NCI-H345 treated with DMSO at 0.1 percent for 48 hours (cell line): ENCODE measurements around the gene CKS1B.
A peak's percentile ranks its signal among the peaks of the same experiment; 100 is the strongest.

Experiments used
- DNase-seq: peaks from one replicate; lab custom pipeline; 2025; ENCODE audit not compliant: unreplicated experiment; lab: John Stamatoyannopoulos, UW

Gene CKS1B

GRCh38 chr1:155000411-155000725, 25.9 kb downstream of the CKS1B start:
- no peak for DNase-seq

DNA sequence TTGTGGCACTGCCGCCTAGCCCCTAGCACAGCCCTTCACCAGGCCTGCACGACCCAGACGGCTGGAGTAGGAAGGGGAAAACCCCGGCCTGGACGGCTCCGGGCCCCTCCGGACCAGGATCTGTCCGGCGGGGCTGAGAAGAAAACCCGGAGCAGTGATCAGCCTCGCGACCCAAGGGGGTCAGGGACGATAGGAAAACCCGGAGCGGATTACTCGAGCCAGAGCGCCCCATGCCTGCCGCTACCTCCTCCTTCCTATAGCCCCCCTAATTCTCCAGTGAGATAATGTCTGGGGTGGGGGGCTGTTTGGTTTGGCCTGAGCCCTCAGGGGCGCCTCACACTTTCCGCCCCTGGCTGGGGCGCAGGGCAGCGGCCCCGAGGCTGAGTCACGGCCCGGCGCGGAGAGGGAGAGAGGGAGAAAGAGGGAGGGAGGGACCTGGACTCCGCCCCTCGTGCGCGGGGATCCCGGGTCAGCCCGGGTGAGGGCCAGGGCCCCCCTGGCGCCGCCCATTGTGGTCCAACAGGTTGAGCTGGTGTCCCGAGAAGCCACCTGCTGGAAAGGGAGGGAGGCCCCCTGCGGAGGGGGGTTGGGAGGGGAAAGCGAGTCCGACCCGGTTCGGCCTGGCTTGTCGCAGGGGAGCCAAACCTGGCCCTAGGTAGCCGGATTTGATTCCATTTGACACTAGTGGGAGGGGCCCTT, 26.4 kb downstream of the CKS1B start:
- peak; percentile 95 for DNase-seq

DNA sequence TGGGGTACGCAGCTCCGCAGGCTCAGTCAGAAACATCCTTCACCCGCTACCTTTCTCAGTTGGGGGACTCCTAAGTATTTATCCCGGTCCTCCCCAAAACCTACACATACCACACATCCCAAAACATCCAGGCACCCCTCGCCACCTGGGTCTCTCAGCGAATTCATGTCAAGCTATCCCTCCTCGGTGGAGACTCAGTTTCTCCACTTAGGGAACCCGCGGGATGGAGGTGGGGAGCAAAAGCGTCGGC, 26.9 kb downstream of the CKS1B start:
- peak; percentile 93 for DNase-seq

GRCh38 chr1:155001675-155002463, 27.4 kb downstream of the CKS1B start:
- DNase-seq: peak; percentile 100

DNA sequence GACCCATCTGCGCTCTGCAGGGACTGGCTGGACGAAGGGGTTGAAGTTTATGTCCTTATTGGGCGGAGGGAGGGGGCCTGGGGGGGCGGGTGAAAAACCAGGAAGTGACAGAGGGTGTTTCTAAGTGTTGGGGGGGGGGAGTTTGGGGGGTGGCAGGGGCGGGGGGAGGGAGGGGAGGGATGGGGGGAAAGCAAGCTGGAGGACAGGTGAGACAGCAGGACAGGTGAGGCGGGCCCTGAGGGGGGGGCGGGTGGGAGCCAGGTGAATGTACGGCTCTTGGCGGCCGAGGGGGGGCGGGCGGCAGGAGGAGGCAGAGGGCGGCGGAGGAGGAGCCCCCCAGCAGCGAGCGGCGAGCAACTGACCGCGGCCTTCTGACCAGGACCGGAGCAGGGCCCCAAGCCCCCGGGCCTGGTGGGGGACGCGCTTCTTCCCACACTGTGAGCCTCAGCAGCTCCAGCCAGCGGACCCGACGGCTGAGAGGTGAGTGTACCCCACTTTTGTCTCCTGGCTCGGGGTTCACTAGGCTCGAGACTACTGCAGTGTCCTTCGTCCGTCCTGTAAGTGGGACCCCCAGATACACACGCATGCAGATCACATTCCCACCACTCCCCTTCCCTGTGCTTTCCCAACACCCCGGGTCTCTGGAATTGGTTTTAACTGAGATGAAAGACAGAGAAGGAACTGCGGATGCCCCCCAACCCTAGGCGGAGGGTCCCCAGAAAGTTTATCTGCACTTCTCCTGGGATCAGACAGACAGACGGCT, 28.2 kb downstream of the CKS1B start, which contains the start of gene ZBTB7B:
Gene ZBTB7B, plus strand, starts transcription at position 339 of the 763 bp plus-strand sequence. CDS start 11,859 bp downstream, outside the sequence.
- DNase-seq: no peak

DNA sequence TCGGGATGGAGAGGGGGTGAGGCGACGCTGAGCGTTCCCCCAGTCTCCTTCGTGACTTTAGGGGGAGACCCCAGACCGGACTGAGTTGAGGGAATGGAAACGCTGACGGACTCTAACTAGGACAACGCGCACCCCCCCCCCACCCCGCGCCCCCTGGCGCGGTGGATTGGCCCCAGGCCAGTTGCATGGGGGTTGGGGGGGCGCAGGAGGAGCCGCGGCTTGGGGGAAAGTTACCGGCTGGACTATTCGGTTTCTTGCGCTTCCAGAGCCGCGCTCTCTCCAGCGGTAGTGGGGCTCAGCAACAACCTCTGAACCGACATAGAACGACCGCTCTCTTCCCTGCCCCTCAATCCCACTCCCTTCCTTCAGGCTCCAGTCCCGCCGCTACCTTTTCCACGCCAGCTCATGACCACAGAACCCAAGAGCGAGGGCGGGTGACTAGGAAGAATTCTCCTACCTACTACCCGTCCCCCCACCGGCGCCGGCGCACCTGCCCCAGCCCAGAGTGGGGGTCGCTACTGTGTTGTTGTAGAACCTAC, 28.8 kb downstream of the CKS1B start:
- no peak for DNase-seq

- no peak for DNase-seq
Observed at GRCh38 chr1:155003766-155004351, 29.4 kb downstream of the CKS1B start.

GRCh38 chr1:155004352-155005075, 30.0 kb downstream of the CKS1B start:
- DNase-seq: no peak

- no peak for DNase-seq
Observed at GRCh38 chr1:155005076-155006011, 30.9 kb downstream of the CKS1B start.

GRCh38 chr1:155006601-155007101, 32.2 kb downstream of the CKS1B start:
- DNase-seq: no peak

DNA sequence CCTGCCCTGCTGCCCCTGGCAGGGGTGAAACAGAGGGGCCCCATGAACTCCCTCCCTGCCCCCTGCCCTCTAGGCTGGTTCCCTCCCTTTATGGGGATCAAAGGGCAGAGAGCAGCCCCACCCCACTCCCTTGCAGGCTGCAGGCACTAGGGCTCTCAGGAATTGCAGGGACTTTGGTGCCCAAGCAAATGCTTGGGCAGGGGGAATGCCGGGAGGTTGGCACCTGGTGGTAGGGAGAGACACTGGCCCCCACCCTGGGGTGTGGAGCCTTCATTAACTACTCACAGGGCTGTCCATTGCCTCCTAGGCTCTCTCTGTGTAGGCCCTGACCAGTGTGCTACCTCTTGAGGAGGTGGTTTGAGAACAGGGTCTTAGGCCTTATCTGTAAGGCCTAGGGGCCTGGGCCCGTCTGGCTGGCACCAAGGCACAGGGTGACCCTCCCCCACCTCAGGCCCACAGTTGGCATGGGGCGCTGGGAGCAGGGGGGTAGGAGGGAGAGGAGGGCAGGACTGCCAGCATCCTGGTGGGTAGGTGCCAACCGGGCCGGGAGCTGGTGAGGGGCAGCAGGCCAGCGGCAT, 32.9 kb downstream of the CKS1B start:
- DNase-seq: no peak

GRCh38 chr1:155008015-155008941, 33.8 kb downstream of the CKS1B start:
- DNase-seq: no peak

- no peak for DNase-seq
Observed at GRCh38 chr1:155009221-155009711, 34.8 kb downstream of the CKS1B start.

DNA sequence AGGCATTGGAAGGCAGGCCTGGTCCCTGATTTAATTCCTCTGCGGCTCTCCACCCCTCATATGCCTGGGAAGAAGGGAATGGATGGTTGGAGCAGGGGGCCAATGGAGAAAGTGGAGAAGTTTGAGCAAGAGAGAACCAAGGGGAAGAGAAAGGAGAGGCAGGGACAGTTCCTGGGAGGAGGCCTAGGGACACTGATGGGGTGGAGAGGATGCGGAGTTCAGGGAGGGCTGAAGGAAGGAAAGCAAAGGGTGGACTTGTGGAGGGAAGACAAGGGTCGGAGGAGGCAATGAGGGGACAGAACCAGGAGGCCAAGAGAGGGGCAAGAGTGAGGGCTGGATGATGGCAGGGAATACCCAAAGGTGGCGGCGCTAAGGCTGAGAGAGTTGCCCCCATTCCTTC, 35.3 kb downstream of the CKS1B start:
- DNase-seq: no peak

DNA sequence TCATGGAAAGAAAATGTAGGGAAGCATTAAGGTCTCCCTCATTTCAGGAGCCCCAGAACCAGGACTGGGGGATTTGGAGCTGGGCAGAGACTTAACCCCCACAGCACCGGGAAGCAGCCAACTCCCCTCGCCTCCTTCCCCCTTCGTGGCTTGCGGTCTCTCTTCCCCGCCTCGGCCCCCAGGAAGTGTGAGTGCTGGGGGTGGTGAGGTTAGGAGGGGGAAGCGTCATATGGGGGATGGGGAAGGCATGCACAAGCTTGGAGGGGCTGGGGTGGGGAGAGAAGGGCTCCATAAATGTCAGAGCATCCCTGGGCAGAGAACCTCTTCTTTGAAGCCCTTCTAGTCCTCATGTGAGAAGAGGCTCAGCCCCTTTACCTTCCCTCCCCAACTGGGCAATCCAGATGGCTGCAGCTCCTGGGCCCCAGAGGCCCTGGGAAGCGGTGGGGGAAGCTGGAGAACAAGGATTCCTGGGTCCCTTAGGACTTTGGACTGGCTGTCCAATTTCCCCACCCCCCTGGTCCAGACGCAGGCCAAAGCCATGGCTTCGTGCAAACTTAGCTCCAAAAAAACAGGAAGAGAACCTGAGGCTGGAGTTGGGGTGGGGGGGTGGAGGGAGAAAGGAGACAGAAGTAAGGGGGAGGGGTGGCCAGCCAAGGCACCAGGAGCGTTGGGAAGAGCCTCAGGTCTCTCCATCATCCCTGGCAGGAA, 35.9 kb downstream of the CKS1B start:
- no peak for DNase-seq

GRCh38 chr1:155011004-155011416, 36.5 kb downstream of the CKS1B start:
- DNase-seq: no peak

DNA sequence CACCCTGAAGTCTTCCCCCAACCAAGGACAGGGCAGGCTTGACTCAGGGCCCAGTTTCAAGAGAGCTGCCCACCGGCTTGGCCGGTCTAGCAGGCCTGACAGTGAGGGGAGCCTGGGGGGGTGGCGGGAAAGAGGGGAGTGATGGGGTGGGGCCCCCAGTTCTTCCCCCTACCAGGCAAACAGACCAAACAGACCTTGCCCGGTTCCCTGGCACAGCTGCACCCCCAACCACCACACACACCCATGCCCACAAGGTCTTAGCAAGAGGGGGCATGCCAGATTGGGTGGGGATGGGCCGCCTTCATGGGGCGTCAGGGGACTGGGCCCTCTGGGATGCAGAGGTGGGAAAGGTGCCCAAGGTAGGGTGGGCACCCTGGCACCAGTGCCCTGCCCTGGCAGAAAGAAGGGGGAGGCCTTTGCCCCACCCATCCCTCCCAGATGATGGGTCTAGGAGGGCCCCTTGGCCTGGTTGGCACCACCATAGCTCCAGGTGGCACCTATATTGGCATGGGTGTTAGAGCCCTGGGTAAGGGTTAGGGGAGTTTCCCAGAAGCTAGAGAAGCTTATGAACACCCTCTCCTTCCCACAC, 37.0 kb downstream of the CKS1B start:
- no peak for DNase-seq
